GM21367 (cell line): ENCODE results near the gene BBS1.
"Not testable (repeated sequence)": the region's sequence is repeated elsewhere in the genome, so short reads cannot be mapped to it uniquely, and the experiment has no call there.

ENCODE experiments used
- ATAC-seq: cut with Tn5 transposase; IDR thresholded peaks from one replicate; pipeline ENCODE4 v1.9.1; 2021; ENCODE audit not compliant: unreplicated experiment

The BBS1 gene

GRCh38 chr11:66569076-66569475 is 58.6 kb downstream of the BBS1 start:
- ATAC-seq: no peak

GRCh38 chr11:66570079-66570849 is 59.8 kb downstream of the BBS1 start:
- no peak for ATAC-seq

DNA sequence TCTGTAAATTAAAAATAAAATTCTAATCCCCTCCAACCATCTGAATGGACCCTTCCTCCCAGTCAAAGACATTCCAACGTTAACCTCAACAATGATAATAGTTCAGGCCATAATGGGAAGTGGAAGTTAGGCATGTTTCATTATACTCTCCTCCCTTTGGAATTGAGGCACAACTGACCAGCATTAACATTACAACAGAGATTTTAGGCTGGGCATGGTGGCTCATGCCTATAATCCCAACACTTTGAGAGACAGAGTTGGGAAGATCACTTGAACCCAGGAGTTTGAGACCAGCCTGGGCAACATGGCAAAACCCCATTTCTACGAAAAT is 60.4 kb downstream of the BBS1 start:
- ATAC-seq: no peak

- no peak for ATAC-seq
Measured at GRCh38 chr11:66579017-66579606, 68.7 kb downstream of the BBS1 start.

- ATAC-seq: no peak
Measured at GRCh38 chr11:66580803-66581202, 70.4 kb downstream of the BBS1 start.

- no peak for ATAC-seq
Measured at GRCh38 chr11:66581261-66581660, 70.8 kb downstream of the BBS1 start.

GRCh38 chr11:66582565-66583147 is 72.2 kb downstream of the BBS1 start:
- ATAC-seq: not testable (repeated sequence)
